Hematopoietic multipotent progenitor cell treated with erythropoietin and hydrocortisone succinate and interleukin-3 and kit ligand, for 17 days (in vitro differentiated cells): ENCODE results near the gene CSTF2T.
A peak's percentile ranks its signal among the peaks of the same experiment; 100 is the strongest.

Experiments used
- DNase-seq: peaks from one replicate; pipeline ENCODE4 v3.0.0-alpha.2; 2015; ENCODE audit warnings: low spot score

The CSTF2T gene, protein sequence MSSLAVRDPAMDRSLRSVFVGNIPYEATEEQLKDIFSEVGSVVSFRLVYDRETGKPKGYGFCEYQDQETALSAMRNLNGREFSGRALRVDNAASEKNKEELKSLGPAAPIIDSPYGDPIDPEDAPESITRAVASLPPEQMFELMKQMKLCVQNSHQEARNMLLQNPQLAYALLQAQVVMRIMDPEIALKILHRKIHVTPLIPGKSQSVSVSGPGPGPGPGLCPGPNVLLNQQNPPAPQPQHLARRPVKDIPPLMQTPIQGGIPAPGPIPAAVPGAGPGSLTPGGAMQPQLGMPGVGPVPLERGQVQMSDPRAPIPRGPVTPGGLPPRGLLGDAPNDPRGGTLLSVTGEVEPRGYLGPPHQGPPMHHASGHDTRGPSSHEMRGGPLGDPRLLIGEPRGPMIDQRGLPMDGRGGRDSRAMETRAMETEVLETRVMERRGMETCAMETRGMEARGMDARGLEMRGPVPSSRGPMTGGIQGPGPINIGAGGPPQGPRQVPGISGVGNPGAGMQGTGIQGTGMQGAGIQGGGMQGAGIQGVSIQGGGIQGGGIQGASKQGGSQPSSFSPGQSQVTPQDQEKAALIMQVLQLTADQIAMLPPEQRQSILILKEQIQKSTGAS

DNA sequence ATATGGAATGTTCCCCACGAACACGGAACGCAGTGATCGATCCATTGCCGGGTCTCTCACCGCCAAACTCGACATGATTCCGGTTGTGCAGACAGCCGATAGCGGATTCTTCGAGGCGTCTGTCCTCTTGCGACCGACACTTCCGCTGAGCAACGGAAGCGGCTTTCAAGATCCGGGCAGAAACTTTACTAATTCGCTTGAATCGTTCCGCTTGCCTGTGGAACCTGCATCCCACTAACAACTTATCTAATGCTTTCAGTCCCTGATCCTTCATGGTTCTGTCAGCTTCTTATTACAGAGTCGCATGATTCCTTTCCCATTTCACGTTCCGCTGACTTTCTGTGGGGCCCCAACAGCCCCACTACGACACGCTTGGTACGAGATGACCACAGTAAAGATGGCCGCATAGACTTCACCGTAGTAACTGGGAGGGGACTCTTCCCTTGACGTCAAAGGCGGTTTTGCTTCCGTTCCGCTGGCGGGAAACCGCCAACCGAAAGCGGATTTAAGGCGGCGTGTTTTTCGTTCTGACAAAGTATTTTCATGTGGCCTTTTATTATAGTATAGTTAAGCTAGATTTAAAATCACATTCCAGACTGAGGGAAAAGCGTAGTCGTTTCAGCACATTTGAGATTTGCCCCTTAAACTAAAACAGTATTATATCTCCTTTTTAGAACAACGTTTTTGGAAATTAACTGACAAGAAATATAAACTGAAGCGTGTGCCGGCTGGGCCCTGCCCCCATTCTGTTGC lies at the start of gene CSTF2T:
Gene CSTF2T (minus strand): TSS at position 121 of the 753 bp plus-strand sequence. CDS start 46 bp downstream, at position 75.
- peak; percentile 96 for DNase-seq

DNA sequence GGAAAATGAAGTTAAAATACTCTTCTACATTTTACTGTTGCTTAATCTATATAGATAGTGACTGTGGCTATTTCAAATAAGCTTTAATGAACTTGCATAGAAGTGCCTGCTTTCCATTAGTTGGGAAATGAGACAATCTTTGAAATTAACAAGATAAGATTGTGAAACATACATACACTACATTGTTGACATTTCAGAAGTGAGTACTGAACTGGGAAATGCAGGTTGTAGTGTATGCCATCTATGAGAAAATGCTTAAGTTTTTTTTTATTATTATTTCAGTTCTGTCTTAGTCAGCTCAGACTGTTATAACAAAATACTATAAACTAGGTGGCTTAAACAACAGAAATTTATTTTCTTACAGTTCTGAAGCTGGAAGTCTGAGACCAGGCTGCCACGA lies 49.6 kb upstream of the CSTF2T start:
- DNase-seq, result no peak

DNA sequence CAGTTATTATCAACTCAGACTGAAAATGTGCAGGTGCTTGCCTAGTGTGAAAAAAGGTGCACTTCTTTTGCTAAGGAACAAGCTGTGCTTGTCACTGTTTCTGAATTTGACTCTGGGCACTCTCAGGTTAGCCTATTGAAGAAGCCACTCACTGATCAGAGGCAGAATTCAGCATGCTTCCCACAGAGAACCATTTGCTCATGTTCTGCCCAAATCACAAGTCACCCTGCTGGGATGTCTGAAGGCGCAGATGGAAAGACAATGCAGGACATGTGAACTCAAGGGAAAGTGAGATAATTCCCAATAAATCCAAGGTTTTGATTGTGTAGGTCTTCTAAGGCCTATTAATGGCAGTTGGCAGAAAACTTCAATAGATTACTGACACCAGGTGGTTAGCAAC lies 47.8 kb upstream of the CSTF2T start:
- DNase-seq, result no peak

DNA sequence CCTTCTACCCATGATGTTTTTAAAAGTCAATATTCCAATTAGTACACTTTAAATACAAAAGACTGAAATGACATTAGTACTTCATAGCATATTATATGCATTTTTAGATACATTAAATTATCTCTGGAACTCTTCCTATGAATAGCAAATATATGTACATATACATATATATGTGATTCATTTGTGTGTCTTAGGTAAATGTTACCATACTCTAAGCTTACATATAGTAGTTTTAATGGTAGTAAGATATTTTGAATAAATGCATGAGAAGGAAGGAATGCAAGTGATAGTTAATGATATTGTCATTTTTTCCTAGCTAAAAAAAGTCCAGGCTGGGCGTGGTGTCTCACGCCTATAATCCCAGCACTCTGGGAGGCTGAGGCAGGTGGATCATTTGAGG lies 46.0 kb upstream of the CSTF2T start:
- DNase-seq, result no peak

DNA sequence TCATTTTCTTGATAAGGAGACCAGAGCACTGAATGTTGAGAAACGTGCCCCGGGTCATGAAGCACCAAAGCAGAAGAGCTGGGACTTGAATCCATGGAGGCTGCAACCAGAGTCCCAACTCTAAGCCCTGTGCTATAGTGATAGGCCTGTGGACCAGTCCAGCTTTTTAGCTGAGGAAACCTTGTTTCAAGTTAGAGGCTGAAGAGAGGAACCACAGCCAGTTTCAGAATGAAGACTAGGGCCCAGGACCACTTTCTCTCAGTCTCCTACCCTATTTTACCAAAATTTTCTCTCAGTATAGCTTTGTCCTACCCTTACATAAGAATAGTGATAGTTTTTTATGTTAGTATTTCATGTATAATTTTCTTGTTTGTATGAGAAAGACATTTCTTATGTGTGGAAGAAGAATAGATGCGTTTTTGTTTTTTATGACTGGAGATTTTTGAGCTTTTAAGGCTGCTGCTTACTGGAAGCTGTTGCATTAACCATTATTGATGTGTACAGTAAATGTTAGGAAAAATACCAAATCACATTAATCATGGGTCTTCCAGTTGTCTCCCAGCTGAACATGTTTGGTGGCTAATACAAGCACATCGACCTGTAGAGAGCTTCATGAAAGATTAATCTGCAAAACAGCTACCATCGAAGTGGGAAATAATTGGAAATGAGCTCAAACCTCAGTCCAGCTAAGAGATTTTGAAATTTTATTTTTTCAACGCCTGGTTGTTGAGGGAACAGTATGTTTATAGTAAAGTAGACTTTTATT lies 45.0 kb upstream of the CSTF2T start:
- DNase-seq, result no peak

DNA sequence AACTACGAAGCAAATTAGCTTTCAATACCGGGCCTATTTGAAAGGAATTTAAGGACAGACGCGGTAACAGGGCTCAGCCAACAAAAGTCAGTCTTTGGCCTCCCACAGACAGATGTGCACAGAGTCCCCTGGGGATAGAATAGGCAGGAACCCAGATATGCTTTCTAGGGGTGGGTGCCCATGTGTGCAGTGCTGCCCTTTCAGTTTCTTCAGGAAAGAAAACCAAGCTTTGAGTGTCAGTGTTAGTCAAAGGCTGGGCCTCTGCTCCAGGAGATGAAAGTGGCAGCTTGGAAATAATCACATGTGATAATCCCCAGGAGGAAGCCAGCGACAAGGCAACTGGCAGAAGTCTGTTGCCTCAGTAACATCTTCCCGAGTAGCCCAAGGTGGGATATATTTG lies 43.8 kb upstream of the CSTF2T start:
- no peak for DNase-seq

DNA sequence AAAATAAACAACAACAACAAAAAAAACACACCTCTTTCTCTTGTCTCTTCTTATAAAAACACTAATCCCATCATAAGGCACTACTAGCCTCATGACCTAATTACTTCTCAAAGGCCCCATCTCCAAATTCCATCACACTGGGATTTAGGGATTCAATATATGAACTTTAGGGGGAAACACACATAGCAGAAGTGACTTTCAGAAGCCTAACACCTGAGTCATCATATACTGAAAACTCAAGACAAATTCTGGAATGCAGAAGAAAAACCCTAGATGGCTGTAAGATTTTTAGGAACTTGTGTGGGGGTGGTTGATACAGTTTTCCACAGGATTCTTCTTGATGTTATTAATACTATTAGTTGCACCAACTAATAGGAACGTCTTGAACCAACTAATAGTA lies 33.7 kb upstream of the CSTF2T start:
- no peak for DNase-seq

DNA sequence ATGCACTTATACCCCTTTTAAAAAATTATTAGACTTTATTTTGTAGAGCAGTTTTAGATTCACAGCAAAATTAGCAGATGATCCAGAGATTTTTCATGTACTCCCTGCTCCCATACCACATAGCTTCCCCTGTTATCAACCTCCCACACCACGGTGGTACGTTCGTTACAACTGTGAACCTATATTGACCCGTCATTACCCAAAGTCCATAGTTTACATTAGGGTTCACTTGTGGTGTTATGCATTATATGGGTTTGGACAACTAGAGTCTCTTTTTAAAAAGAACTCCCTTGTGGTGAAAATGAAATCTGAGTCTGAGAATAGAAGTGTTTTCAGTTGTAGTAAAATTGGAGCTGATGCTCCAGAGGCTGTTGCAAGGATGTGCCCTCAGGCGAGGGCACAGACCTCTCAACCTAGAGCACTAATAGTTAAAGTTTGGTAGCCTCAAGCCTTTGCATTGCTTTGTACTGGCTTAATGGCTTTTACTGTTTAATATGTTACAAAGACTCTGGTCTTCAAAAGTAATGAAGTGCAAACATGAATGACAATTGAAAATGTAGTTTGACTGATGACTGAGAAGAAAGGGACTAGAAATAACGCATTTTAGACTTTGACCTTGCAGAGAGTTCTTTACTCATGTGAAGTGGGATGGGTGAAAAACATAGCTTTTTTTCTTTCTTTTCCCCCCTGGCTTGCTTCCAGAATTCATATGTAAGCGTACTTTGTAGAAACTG lies 30.6 kb upstream of the CSTF2T start:
- DNase-seq, result no peak

DNA sequence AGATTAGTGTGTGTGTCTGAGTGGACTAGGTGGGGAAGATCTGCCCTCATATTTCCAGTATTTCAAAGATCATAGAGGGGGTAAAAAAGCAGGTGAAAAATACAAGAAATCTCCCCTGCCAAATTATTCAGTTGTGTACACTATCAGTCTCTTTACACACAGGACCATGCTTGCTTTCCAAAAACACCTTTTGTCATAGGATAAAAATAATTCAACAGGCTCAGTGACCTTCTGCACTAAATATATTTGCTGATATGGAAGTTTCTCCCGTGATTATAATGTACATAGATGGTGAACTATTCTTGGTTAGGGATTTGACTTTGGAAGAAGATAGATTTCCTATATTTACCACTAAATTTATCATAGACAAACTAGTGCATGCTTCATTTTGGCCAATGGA lies 24.6 kb upstream of the CSTF2T start:
- DNase-seq, result no peak

DNA sequence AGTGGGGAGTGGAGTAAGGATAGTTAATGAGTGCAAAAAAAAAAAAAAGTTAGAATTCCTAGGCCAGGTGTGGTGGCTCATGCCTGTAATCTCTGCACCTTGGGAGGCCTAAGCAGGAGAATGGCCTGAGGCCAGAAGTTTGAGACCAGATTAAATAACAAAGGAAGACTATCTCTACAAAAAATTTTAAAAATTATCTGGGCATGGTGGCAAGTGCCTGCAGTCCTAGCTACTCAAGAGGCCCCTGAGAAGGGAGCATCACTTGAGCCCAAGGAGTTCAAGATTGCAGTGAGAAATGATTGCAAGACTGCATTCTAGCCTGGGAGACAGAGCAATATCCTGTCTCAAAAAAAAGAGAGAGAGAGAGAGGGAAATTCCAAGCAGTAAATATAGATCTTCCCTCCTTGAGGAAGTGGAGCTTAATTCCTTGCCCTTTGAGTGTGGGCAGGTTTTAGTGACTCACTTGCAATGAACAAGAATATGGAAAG lies 19.5 kb upstream of the CSTF2T start:
- no peak for DNase-seq

DNA sequence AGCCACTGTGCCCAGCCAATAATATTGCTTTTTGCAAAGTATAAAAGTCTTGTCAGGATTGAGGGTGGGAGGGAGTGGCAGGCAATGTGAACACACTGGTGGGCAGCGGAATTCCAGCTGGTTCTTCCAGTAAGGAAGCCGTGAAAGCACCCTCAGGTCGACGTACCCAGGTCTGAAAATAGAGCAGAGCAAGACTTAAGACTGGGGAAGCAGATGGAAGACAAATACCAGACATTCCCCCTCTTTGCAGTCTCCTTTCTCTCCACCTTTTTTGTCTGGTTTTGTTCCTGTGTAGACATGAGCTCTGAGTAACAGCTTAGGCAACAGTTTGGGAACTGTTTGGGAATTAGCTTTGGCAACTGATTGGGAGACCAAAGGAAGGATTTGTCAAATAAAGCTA lies 17.6 kb upstream of the CSTF2T start:
- DNase-seq, result no peak

DNA sequence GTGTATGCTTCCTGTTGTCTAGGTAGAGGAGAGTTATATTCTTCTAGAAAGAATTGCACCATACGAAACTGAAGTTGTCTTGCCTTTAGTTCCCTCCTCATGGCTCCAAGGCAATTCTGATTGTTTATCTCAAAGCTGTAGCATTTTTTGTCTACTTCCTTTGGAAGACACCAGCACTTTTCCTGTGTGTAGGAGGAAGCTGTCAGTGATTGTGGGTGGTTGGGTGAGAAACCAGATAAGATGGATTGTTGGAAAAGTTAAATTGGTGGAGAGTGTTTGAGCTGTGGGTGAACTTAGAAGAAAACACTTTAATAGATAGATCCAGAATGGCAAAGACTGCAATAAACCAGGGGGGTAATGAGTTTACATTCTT lies 12.1 kb upstream of the CSTF2T start:
- DNase-seq, result no peak

DNA sequence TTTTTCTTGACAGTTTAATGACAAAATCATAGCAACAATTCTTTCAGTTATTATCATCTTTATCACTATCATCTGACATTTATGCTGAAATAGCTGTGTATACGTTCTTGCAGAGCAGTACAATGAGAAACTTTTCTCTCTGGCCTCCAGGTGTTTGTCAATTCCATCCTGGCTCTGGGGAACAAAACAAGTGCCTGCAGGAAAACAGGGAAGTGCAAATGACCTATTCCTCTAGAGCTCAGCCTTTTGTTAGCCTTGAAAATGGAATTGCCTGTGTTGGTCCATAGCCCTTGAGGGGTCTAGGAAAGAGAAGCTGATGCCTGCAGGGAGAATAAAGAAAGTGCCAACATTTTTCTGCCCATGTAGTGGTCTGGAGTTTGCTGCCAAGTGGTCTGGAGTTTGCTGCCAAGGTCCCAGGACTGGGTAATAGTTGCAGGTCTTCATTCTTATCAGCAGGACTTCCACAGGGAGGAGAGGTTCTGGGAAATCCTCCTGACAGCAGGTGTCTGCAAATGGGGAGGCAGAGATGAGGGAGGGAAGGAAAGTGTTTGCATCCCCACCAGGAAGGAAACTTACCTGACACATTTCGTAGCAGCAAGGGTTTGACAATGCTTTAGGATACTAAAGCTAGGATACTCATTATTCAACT lies 10.1 kb upstream of the CSTF2T start:
- DNase-seq, result no peak

DNA sequence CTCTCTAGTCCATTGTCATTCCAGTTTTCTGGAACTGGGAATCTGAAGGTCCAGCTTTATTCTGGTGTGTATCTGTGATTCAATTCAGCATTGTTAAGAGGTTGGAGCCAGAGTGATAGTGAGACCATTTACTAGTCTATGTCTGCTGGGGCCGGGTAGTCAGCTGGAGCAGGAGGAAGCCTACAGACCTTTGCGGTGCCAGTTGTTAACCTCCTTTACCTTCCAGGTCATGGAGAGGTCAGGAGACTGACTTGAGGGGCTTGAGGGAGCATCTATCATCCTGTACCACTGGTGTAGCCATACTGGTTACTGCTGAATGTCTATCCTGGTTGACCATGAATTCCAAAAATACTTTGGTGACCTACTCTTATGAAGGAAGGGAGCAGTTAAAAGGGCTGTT lies 9.2 kb upstream of the CSTF2T start:
- no peak for DNase-seq

DNA sequence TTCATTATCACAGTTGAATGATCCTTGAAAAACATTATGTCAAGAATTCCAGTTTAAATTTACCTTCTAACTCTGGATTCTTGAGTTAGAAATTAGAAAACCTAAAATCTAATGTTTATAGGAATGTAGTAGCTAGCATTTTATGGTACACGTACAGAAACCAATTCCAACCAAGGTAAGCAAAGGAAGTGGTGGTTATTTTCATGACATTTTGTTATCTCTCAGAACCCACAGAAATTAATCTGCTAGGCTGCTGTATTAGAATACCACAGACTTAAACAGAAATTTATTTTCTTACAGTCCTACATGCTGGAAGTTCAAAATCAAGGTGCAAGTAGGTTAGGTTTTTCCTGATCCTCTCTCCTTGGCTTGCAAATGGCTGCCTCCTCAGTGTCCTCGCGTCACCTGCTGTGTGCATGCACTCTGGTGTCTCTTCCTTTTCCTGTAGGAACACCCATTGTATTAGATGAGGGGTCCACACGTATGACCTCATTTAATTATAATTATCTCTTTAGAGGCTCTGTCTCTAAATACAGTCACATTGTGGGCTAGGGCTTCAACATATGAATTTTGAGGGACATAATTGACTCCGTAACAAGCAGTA lies 8.5 kb upstream of the CSTF2T start:
- no peak for DNase-seq

DNA sequence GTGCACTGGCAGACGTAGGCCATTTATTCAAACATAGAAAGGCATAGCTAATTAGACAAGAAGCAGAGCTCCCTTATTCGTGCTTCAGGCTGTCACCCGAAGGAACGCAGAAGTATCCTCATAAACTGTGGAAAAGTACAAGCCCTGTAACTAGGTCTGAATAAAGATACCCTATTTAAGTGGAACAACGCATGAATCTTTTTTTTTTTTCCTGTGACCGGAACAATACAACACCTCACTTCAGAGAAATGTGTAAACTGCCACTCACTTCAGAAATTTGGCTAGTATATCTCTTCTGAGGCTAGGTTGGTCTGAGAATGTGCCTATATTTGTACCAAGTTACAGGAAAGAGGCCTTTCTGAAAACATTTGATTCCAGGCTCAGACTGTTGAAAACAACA lies 8.0 kb upstream of the CSTF2T start:
- DNase-seq, result no peak

DNA sequence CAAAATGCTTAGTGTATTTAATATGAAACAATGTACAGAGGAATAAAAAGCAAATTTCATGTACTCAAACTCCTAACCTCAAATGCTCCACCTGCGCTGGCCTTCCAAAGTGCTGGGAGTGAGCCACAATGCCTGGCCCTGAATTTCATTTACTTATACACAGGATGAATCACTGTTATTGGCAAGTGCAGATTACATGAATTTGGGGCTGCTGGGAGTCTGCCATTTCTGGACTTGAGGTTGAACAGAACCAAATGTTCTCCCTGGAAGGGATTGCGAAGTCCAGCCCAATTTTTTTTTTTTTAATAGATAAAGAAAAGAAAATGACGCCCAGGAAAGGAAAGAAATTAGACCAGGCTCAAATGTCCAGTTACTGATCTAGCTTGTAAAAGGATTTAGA lies 6.8 kb upstream of the CSTF2T start:
- DNase-seq, result no peak

DNA sequence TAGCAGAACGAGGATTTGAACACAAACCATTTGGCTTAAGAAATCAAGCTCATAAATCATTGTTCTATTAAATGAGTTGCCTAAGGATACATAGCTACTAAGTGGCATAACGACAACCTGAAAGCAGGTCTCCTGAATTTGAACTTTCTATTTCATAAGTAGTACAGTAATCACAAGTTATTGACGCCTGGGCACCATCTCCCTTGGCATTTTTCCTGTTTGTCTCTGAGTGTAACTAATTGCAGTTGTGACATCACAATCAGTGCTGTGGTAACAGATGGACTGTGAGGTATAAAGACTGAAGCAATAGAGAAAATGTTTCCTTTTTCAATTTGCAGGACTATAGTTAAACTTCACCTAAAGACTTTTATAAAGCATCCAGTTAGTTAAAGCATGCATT lies 6.4 kb upstream of the CSTF2T start:
- no peak for DNase-seq

DNA sequence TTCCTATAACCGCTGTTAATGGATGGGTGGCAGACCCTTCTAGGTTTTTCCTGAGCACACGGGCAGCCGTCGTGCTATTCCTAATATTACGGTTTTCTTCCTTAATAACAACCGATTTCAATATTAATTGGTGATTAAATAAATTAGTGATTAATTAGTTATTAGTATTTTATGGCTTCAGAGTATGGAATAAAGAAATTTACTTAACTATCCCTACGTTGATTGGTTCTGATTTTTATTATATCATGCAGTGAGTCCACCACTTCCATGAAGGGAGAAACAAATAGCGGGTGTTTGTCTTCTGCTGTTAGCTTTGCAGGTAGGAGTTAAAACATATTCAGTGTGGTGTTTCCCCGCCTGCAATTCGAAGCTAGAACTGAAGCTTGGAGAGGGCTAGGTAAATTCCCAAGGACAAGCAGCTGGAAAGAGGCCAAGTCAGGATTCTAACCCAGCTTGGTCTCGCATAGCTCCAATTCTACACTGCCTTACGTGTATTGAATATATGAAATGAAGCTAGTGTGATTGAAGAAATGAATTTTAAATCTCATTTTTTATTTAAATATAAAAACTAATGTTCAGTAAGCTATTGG lies 928 bp upstream of the CSTF2T start:
- DNase-seq, result peak; percentile 8

DNA sequence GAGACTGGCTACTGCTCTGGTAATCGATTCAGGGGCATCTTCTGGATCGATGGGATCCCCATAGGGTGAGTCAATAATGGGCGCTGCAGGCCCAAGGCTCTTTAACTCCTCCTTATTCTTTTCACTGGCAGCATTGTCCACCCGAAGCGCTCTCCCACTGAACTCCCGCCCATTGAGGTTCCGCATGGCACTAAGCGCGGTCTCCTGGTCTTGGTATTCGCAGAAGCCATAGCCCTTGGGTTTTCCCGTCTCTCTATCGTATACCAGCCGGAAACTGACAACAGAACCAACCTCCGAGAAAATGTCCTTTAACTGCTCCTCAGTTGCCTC lies 285 bp downstream of the CSTF2T start:
- DNase-seq, result no peak
